Measurements from ENCODE around the gene DDX47. TPM values are rescaled to one million over a fixed set of nuclear protein-coding genes. Genes with fewer than 3 reads are reported as not detected.

Gene DDX47
- total and polyA plus RNA-seq, 2 experiments from 2014 or later, result 56.2 to 69.4 TPM

- no peak for TF ChIP-seq EZH2phosphoT487 (IDR thresholded peaks at IDR 0.05; ENCODE audit: low read depth, severe bottlenecking, unreplicated experiment)
- TF ChIP-seq EZH2 (IDR thresholded peaks at IDR 0.05; ENCODE audit: borderline replicate concordance), result no peak
- TF ChIP-seq, protein P1, sequence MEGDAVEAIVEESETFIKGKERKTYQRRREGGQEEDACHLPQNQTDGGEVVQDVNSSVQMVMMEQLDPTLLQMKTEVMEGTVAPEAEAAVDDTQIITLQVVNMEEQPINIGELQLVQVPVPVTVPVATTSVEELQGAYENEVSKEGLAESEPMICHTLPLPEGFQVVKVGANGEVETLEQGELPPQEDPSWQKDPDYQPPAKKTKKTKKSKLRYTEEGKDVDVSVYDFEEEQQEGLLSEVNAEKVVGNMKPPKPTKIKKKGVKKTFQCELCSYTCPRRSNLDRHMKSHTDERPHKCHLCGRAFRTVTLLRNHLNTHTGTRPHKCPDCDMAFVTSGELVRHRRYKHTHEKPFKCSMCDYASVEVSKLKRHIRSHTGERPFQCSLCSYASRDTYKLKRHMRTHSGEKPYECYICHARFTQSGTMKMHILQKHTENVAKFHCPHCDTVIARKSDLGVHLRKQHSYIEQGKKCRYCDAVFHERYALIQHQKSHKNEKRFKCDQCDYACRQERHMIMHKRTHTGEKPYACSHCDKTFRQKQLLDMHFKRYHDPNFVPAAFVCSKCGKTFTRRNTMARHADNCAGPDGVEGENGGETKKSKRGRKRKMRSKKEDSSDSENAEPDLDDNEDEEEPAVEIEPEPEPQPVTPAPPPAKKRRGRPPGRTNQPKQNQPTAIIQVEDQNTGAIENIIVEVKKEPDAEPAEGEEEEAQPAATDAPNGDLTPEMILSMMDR (IDR thresholded peaks at IDR 0.05; ENCODE audit: poor library complexity), result no peak
Measured at GRCh38 chr12:12774791-12775190, 38.4 kb upstream of the DDX47 start.

GRCh38 chr12:12776261-12776660 is 36.9 kb upstream of the DDX47 start:
- Histone ChIP-seq H3K9me2 (replicated peaks; ENCODE audit: insufficient read depth) (no peaks in the 10 kb centered on the region), H3K4me3 (no peak overlapping the region), H2AFZ (no peak overlapping the region), H3K9me3 (ENCODE audit: low read depth) (no peaks in the 10 kb centered on the region), H3K4me2 (no peak overlapping the region), H3K4me1 (ENCODE audit: insufficient read depth) (peaks cover 5% of the 10 kb centered on the region), H4K20me1 (ENCODE audit: insufficient read depth, poor library complexity, severe bottlenecking) (no peaks in the 10 kb centered on the region), H3K27me3 (no peaks in the 10 kb centered on the region), H3K36me3 (replicated peaks; ENCODE audit: insufficient read depth, low read depth) (no peaks in the 10 kb centered on the region), H3K27ac (peak overlapping the region; percentile 13), H3K79me2 (no peaks in the 10 kb centered on the region)
- DNase-seq (ENCODE audit: low spot score), result peak; percentile 62
- WGBS (ENCODE audit: low lambda C conversion rate, missing lambda C conversion rate), result 47% methylated on average over 5 of the region's 5 CpGs
- TF ChIP-seq EZH2phosphoT487 (IDR thresholded peaks at IDR 0.05; ENCODE audit: low read depth, severe bottlenecking, unreplicated experiment), result no peak
- TF ChIP-seq, protein P1 (IDR thresholded peaks at IDR 0.05; ENCODE audit: poor library complexity), result no peak

More at GRCh38 chr12:12774791-12775190, 38.4 kb upstream of the DDX47 start:
- WGBS (ENCODE audit: low lambda C conversion rate, missing lambda C conversion rate), result 85% methylated on average over 3 of the region's 3 CpGs
- H3K4me2 ChIP-seq, result no peak overlapping the region
- peaks cover under 1% of the 10 kb centered on the region for H3K4me1 ChIP-seq (ENCODE audit: insufficient read depth)
- H2AFZ ChIP-seq, result no peak overlapping the region
- H3K79me2 ChIP-seq, result no peaks in the 10 kb centered on the region
- H3K27me3 ChIP-seq, result no peaks in the 10 kb centered on the region
- H3K36me3 ChIP-seq (replicated peaks; ENCODE audit: insufficient read depth, low read depth), result no peaks in the 10 kb centered on the region
- H3K9me2 ChIP-seq (replicated peaks; ENCODE audit: insufficient read depth), result no peaks in the 10 kb centered on the region
- H3K4me3 ChIP-seq, result no peak overlapping the region
- no peak overlapping the region for H3K27ac ChIP-seq
- no peaks in the 10 kb centered on the region for H4K20me1 ChIP-seq (ENCODE audit: insufficient read depth, poor library complexity, severe bottlenecking)
- no peaks in the 10 kb centered on the region for H3K9me3 ChIP-seq (ENCODE audit: low read depth)
- no peak for DNase-seq (ENCODE audit: low spot score)

- Histone ChIP-seq H3K36me3 (replicated peaks; ENCODE audit: insufficient read depth, low read depth) (no peaks in the 10 kb centered on the region), H3K9me2 (replicated peaks; ENCODE audit: insufficient read depth) (no peaks in the 10 kb centered on the region), H2AFZ (no peak overlapping the region), H3K9me3 (ENCODE audit: low read depth) (no peaks in the 10 kb centered on the region), H3K4me3 (no peak overlapping the region), H3K4me1 (ENCODE audit: insufficient read depth) (peaks cover 5% of the 10 kb centered on the region), H3K27ac (no peak overlapping the region), H3K27me3 (no peaks in the 10 kb centered on the region), H3K4me2 (no peak overlapping the region), H4K20me1 (ENCODE audit: insufficient read depth, poor library complexity, severe bottlenecking) (no peaks in the 10 kb centered on the region), H3K79me2 (no peaks in the 10 kb centered on the region)
- WGBS (ENCODE audit: low lambda C conversion rate, missing lambda C conversion rate), result 79% methylated on average over 3 of the region's 3 CpGs
- DNase-seq (ENCODE audit: low spot score), result no peak
- TF ChIP-seq, protein P1 (IDR thresholded peaks at IDR 0.05; ENCODE audit: poor library complexity), result no peak
- TF ChIP-seq EZH2 (IDR thresholded peaks at IDR 0.05; ENCODE audit: borderline replicate concordance) (no peak), EZH2phosphoT487 (IDR thresholded peaks at IDR 0.05; ENCODE audit: low read depth, severe bottlenecking, unreplicated experiment) (no peak)
Measured at GRCh38 chr12:12777092-12777491, 36.1 kb upstream of the DDX47 start.

DNA sequence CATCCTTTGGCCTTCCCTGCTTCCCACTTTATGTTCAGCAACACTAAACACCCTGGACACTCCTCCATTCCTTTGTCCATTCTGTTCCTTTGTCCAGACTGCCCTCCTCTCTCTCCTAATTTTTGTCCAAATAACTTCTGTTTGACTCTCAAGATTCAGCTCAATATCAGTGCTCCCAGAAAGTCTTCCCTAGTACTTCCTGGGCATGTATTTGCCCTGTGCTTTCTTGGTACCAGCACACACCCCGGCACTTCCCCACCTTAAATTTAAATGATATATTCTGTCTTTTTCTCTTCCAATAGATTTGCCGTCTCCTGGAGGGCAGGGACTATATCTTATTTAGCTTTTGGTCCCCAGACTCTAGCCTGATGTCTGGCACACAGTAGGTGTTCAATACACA is 34.1 kb upstream of the DDX47 start:
- TF ChIP-seq, protein P1 (IDR thresholded peaks at IDR 0.05; ENCODE audit: poor library complexity), result no peak

More for the DNA sequence above, 34.1 kb upstream of the DDX47 start:
- no peak overlapping the region for H3K4me3 ChIP-seq
- 91% methylated on average over 2 of the region's 2 CpGs for WGBS (ENCODE audit: low lambda C conversion rate, missing lambda C conversion rate)
- no peaks in the 10 kb centered on the region for H3K9me3 ChIP-seq (ENCODE audit: low read depth)
- H3K27ac ChIP-seq, result no peak overlapping the region
- peaks cover 5% of the 10 kb centered on the region for H3K4me1 ChIP-seq (ENCODE audit: insufficient read depth)
- no peaks in the 10 kb centered on the region for H3K9me2 ChIP-seq (replicated peaks; ENCODE audit: insufficient read depth)
- H3K36me3 ChIP-seq (replicated peaks; ENCODE audit: insufficient read depth, low read depth), result no peaks in the 10 kb centered on the region
- no peak overlapping the region for H3K4me2 ChIP-seq
- no peak overlapping the region for H2AFZ ChIP-seq
- no peaks in the 10 kb centered on the region for H3K27me3 ChIP-seq
- DNase-seq (ENCODE audit: low spot score), result no peak
- no peaks in the 10 kb centered on the region for H3K79me2 ChIP-seq
- no peaks in the 10 kb centered on the region for H4K20me1 ChIP-seq (ENCODE audit: insufficient read depth, poor library complexity, severe bottlenecking)
